GM04504 (cell line): ENCODE data around the gene CD300E.
"Not testable (repeated sequence)": the region's sequence is repeated elsewhere in the genome, so short reads cannot be mapped to it uniquely, and the experiment has no call there.

ENCODE experiments used
- DNase-seq: peaks from one replicate; pipeline ENCODE4 v3.0.0-alpha.2; 2012; ENCODE audit warnings: low read depth

CD300E gene

DNA sequence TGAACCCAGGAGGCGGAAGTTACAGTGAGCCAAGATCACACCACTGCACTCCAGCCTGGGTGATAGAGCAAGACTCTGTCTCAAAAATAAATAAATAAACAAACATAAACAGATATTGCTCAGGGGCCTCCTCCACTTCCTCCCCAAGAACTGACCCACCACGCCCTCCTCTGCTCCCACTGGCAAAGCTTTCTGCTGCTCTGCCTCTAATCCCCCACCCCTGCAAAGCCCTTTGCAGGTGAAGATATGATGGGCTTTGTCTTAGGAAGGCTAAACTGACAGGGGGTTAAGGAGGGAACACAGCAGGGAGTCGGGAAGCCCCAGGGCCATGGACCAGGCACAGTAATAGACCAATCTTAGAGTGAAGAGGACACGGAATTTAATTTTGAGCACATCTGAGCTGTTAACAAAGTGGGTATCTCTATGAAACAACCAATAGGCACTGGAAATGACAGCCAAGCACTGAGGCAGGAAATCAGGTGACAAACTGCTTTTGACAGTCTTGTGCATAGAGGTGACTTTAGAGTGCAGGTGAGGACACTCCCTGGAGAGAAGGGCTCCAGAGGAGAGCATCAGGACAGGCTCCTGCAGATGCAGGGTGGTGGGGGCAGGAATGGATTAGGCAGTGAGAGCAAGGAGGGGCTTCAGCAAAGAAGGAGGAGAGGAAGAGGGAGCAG, 25.1 kb downstream of the CD300E start:
- no peak for DNase-seq

GRCh38 chr17:74597069-74597790, 26.3 kb downstream of the CD300E start:
- no peak for DNase-seq

DNA sequence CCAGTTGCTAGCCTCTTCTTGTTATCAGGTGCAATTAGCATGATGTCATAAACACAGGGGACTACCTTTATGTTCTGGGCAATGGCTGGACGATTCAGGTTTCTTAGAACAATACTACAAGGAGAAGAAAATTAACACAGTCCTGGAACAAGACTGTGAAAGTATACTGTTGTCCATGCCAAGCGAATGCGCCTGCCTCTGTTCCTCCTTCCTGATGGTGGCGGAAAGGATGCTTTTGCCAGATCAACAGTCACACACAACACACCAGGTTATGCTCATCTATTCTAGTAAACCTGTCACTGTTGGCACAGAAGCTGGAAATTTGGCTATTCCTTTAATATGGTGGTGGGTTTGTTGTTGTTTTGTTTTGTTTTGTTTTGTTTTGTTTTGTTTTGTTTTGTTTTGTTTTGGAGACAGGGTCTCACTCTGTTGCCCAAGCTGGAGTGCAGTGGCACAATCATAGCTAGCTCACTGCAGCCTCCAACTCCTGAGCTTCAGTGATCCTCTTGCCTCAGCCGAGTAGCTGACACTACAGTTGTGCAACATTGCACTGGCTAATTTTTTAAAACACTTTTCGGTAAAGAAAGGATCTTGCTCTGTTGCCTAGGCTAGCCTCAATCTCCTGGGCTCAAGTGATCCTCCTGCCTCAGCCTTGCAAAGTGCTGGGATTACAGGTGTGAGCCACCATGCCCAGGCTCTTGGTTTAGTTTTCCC, 28.3 kb downstream of the CD300E start:
- no peak for DNase-seq

DNA sequence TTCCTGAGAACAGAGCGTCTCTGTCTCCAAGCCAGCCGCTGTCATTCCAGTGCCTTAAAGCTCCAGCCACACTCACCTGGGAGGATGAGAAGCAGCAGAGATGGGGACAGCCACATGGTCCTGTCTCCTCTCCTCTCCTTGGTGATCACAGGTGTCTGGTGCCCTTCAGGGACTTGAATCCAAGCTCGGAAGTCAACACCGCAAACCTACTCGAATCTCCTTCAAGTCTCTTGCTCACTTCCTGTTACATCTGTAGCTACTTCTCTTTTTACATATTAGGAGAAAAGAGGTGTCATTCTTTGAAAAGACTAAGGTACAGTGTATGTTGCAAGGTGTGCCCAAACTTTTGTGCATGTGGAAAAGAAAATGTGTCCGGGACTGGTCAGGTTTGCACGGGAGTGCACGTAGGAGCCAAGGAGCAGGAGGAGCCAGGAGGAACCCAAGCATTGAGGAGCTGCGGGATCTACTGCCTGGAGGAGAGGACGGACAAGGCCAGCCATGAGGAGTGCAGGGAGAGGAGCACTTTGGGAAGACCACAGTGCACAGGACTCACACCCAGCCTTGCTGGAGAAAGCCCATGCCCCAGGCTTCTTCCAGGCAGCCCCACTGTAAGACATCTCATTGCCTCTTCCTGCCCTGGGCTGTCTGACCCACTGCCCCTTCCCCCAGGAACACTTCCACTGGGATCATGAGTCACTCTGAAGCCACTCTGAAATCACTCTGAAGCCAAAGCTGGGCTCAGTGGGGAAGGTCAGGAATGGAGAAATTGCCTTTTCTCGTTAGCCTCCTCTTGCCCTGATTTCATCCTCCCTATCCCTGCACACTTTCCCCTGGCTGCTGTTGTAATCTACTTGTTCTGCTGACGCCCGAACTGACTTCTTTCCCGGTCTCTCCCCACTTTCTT, 31.2 kb downstream of the CD300E start, which contains the start of gene CD300LD:
TSS of gene CD300LD (minus strand) at position 197 of the 904 bp plus-strand sequence. CDS start at position 116, 81 bp downstream.
- no peak for DNase-seq

- no peak for DNase-seq
Measured at GRCh38 chr17:74591503-74591902, 32.0 kb downstream of the CD300E start.

DNA sequence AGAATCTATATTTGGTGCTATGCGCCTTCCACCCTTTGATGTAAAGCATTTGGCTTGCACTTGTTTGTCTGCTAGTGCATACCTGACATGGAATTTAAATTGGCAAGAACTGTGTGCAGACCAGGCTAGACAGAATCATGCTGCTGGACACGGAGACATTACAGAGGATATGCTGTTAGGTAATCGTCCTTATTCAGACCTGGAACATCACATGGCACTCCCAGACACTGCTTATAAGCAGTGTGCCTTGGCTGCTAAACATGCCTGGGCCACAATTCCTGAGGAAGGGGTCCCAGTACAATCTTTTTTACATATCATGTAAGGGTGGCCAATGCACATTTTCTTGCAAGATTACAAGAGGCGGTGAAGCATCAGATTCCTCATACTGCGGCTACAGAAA, 37.8 kb downstream of the CD300E start:
- DNase-seq = no peak

- no peak for DNase-seq
Measured at GRCh38 chr17:74584292-74585060, 39.1 kb downstream of the CD300E start.

- DNase-seq = no peak
Measured at GRCh38 chr17:74582633-74583032, 40.9 kb downstream of the CD300E start.

GRCh38 chr17:74579900-74580299, 43.6 kb downstream of the CD300E start:
- DNase-seq = no peak

DNA sequence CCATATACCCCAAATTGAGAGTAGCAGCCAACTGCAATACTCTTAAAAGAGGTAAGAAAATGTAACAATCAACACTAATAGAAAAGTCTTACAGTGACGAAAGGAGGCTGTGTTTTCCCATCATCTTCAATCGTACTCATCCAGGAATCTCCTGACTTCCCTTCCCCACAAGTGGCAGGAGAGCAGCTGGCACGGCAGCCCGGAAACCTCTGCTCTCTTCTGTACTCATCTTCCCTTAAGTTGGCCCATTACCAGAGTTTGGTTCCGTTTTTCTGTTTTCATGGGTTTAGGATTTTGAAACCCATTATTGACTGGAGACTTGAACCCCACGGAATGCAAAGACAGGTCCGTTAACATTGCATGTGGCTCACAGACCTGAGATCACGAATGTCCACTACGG, 44.6 kb downstream of the CD300E start:
- no peak for DNase-seq

- no peak for DNase-seq
Measured at GRCh38 chr17:74574489-74575142, 48.9 kb downstream of the CD300E start.

- not testable (repeated sequence) for DNase-seq
Measured at GRCh38 chr17:74573635-74574034, 49.9 kb downstream of the CD300E start.

DNA sequence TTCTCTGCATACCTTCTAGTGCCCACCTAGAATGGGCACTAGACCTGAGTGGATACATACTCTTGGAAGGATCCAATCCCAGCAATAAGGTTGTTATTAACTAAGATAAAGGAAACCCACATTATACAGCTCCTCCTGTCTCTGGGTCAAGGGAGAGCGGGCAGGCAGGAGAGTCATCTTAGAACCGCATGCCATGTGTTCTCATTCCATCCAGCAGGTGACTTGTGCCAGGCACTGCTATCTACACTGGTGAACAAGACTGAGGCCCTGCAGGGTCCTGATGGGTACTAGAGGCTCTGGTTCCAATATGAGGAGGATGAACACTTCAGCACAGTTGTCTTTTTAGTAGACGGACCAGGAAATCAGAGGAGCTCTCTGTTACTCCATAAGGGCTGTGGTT, 50.4 kb downstream of the CD300E start:
- no peak for DNase-seq

DNA sequence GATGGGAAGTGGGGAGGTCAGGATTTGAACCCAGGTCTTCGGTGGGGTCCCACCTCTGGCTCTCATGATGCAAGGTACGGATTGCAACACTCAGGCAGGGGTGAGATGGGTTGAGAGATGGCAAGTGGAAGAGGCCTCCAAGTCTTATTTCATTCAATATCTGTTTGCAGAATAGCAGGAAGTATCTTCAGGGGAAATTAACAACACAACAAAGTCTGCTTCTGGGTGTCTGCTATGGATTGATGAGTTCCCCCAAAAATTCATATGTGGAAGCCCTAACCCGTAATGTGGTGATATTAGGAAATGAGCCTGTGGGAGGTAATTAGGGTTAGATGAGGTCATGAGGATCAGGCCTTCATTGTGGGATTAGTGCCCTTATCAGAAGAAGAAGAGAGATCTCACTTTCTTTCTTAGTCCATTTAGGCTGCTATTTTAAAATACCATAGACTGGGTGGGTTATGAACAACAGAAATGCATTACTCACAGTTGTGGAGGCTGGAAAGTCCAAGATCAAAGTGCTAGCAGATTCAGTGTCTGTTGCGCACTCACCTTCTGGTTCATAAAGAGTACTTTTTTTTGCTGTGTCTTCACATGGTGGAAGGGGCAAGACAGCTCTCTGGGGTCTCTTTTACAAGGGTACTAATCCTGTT, 51.8 kb downstream of the CD300E start:
- no peak for DNase-seq

DNA sequence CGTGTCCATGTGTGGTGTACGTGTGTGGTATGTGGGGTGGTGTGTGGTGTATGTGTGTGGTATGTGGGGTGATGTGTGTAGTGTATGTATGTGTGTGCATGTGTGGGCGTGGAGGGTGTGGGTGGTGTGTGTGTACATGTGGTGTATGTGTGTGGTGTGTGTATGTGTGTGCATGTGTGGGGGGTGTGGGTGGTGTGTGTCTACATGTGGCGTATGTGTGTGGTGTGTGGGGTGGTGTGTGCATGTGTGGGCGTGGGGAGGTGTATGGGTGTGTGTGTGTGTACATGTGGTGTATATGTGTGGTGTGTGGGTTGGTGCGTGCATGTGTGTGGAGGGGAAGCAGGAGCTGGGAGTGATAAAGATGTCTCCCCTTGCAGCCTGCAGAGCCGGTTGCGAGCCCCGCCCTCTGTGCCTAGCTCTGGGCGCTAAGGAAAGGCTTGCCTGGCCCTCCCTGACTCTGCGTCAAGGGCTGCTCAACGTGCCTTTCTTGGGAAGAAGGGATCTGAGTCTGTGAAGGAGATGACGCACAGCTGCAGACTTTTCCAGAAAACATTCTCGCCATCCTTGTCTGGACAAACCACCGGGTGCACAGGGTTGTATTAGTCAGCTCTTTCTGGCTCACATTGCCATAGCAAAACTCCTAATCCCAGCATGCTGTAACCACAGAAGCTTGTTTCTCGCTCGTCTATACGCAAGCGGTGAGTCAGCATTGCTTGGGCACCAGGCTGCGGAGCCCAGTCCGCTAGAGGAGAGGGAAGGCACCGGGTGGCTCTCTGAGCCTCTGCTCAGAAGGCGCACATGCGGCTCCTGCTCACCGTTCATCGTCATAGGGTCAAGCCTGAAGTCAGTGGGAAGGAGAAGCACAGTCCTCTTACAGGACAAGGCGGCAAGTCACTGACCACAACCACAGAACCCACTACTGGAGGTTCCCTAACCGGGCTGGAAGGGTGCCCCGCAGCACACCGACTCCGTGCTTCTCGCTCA, 54.2 kb downstream of the CD300E start:
- DNase-seq = peak; percentile 60

DNA sequence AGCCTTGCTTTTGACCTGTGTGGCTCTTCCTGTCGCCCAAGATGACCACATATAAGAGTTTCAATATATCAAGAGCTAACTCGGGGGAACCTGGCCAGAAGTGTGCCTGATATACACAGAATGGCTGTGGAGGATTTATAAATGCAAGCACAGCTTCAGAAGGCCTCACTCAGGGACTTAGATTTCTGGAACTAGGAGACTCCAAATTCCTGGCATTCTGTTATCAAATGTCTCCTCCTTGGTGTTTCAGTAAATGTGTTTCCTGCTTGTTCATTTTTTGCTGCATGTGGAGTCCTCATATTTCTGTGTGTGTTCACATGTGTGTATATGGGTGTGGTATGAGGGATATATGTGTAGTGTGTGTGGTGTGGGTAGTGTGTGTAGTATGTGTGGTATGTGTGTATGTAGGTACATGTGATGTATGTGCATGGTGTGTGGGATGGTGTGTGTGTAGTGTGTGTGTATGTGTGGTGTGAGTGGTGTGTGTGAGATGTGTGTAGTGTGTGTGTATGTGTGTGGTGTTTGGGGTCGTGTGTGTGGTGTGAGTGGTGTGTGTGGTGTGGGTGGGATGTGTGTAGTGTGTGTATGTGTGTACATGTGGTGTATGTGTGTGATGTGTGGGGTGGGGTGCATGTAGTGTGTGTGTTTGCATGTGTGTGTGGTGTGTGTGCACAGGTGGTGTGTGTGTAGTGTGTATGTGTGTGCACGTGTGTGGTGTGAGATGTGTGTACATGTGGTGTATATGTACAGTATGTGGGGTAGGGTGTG, 55.2 kb downstream of the CD300E start:
- DNase-seq = no peak

GRCh38 chr17:74567397-74567796, 56.1 kb downstream of the CD300E start, which contains the start of gene CD300H:
Gene CD300H, minus strand, starts transcription at chr17:74567509.
- DNase-seq = no peak
